ENCODE results near the gene HOXA10. TPM values are rescaled to one million over a fixed set of nuclear protein-coding genes. Genes with fewer than 3 reads are reported as not detected.

Gene HOXA10
- total RNA-seq, 1 experiment from 2014 or later, result 22.1 TPM

DNA sequence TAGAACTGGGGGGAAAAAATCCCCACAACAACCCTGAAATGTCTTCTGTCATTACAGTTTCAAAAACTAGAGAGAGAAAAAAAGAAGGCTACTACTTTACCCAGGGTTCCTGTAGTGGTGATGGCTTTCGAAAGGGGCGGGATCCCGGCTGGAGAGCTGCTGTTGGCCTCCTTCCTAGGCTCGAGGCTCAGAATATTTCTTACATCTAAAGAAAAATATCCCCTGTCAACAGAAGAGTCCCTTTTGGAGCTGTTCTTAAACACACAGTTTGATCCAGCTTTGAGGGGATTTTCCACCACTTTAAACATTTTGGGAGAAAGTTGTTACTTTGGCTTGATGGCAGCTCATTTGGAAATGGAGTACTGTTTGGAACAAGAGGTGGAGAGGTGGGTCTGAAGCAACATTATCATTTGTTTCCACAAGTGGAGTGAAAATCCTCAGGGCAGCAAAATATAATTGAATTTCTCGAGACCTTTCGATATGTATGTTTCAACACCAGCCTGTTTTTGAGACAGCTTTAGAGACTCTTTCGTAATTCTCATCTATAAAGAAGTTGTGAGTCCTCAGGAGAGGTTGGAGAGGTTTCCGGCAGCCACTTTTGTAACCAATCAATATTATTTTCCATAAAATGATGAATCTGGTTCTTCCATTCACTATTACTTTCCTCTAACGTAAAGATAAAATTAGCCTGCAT is 20.7 kb upstream of the HOXA10 start:
- no peak for DNase-seq (ENCODE audit: low read depth)
- in situ Hi-C loops (cut with HindIII; ENCODE audit: low pct_unique_long_range_greater_than_20kb, low sequenced_read_pairs), result no loop called here

DNA sequence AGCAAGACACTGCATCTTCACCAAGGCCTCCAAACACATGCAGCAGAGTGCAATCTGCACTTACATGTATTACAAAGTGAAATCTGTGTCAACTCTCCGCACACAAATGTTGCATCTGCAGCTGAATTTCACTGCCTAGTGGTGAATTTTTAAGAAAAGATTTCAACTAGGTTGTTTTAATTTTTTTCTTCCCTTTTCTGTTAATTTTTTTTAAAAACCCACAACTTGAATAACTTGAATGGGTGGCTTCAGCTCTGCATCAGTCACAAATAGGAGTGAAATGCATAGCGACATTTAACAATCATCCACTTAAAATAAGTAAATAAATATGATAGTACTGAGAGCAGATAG is 19.9 kb upstream of the HOXA10 start:
- no peak for DNase-seq (ENCODE audit: low read depth)
- in situ Hi-C loops (cut with HindIII; ENCODE audit: low pct_unique_long_range_greater_than_20kb, low sequenced_read_pairs), result no loop called here

GRCh38 chr7:27193335-27194001 is 19.3 kb upstream of the HOXA10 start:
- no peak for DNase-seq (ENCODE audit: low read depth)
- in situ Hi-C loops (cut with HindIII; ENCODE audit: low pct_unique_long_range_greater_than_20kb, low sequenced_read_pairs), result no loop called here

GRCh38 chr7:27192546-27193334 is 18.6 kb upstream of the HOXA10 start:
- in situ Hi-C loops (cut with HindIII; ENCODE audit: low pct_unique_long_range_greater_than_20kb, low sequenced_read_pairs), result no loop called here
- DNase-seq (ENCODE audit: low read depth), result no peak

GRCh38 chr7:27191833-27192545 is 17.9 kb upstream of the HOXA10 start:
- no peak for DNase-seq (ENCODE audit: low read depth)
- in situ Hi-C loops (cut with HindIII; ENCODE audit: low pct_unique_long_range_greater_than_20kb, low sequenced_read_pairs), result no loop called here

GRCh38 chr7:27191161-27191731 is 17.1 kb upstream of the HOXA10 start:
- DNase-seq (ENCODE audit: low read depth), result no peak
- in situ Hi-C loops (cut with HindIII; ENCODE audit: low pct_unique_long_range_greater_than_20kb, low sequenced_read_pairs), result no loop called here

DNA sequence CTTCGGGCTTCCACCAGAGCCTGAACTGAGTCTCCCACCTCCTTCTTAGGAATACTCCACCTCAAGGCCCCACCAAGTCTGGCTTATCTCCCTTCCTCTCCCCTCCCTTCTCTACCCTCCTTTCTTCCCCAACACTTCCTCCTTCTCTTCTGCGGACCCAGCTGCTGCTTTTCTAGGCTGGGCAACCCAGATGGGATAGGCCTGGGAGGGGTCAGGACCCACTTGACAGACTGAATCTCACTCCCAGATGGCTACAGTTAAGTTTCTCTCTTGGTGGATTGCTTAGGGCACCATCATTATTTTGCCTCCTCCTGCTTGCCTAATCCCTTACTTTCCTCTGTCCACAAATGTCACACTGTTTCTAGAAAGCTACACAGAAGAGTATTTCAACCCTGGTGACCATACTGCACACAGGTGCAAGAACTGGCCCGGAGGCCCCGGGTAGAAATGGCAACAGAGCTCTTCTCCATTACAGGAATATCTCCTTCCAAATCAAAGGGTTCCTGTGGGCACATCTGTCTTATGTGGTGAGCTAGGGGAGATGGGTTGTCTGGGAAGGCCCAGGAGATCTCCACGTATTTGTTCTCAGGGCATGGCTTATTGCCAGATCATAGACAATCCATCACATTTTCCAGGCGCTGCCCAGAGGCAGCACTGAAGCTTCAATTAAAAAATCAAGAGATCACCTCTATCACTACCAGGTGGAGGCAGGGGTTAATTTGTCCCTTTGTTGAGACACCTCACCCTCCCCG is 16.1 kb upstream of the HOXA10 start:
- in situ Hi-C loops (cut with HindIII; ENCODE audit: low pct_unique_long_range_greater_than_20kb, low sequenced_read_pairs), result no loop called here
- DNase-seq (ENCODE audit: low read depth), result no peak

- in situ Hi-C loops (cut with HindIII; ENCODE audit: low pct_unique_long_range_greater_than_20kb, low sequenced_read_pairs), result no loop called here
- DNase-seq (ENCODE audit: low read depth), result no peak
Observed at GRCh38 chr7:27189295-27189996, 15.3 kb upstream of the HOXA10 start.

GRCh38 chr7:27188386-27189294 is 14.5 kb upstream of the HOXA10 start:
- in situ Hi-C loops (cut with HindIII; ENCODE audit: low pct_unique_long_range_greater_than_20kb, low sequenced_read_pairs), result no loop called here

GRCh38 chr7:27187475-27188385 is 13.6 kb upstream of the HOXA10 start:
- in situ Hi-C loops (cut with HindIII; ENCODE audit: low pct_unique_long_range_greater_than_20kb, low sequenced_read_pairs), result no loop called here
- no peak for DNase-seq (ENCODE audit: low read depth)

More at GRCh38 chr7:27188386-27189294, 14.5 kb upstream of the HOXA10 start:
- no peak for DNase-seq (ENCODE audit: low read depth)

DNA sequence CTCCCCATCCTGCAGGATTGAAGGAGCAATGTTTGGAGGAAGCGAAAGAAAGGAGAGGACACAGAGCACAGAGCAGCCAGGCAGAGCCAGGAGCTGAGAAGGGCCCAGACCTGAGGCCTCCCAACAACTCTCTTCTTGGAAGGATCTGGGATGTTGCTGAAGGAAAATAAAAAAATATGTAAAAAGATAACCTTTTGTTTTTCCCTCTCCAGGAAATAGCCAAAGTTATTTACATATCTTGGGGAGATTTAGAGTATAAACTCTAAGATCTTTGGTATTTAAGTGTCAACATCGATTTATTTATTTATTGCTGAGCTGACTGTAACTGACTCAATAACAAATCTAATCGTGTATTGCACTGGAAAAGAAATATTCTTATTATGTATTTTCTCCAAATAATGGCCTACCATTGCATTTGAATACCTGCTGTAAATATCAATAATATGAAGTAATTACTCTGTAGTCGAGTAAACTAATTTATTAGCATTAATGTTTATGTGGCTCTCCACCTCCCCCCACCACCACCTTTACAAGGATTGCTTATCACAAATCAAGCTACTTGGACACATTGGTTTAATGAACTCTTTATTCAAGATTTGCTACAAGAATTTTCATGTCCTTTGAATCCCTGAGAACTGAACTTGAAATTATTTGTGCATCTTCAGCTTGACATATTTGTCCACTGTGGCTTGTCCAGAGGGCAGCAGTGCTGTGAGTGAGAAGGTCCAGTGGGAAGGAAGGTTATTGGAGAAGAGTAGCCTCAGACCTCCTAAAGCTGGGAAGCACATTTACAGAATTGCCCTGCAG is 12.8 kb upstream of the HOXA10 start:
- in situ Hi-C loops (cut with HindIII; ENCODE audit: low pct_unique_long_range_greater_than_20kb, low sequenced_read_pairs), result no loop called here
- no peak for DNase-seq (ENCODE audit: low read depth)

DNA sequence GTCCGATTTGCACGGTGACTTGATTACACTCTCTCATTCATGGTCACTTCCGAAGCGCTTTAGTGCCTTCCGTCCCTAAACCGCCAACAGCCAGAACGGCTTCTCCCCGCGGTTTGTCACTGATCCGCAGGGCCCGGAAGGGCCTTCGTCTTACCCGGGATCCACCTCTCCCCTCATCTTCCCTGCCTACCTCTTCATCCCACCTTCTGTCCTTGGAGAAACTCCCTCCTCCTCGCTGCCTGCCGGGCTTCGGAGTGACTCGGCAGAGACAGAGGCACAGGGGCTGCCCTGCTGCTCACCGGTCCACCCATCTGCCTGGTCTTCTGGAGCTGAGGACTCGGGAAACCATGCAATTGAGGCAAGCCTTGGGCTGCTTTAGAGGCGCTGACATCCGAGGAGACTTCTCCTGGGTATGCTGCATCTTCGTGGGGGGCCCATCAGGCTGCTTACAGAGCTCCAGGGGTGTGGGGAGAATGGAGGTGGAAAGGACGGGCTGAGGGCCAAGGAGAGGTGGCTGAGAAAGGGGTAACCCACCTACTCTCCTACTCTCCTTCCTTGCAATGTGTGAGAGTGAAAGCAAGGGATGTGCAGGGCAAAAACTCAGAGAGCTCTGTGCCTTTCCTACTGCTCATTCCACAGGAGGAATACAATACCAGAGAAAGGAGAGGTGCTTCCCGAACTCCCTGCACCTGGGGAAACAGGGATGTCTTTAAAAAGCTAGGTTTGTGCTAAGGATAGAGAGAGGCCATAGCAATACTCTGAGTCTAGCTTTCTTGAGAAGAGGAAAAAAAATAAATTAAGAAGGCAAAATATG is 11.9 kb upstream of the HOXA10 start:
- no peak for DNase-seq (ENCODE audit: low read depth)
- in situ Hi-C loops (cut with HindIII; ENCODE audit: low pct_unique_long_range_greater_than_20kb, low sequenced_read_pairs), result no loop called here

DNA sequence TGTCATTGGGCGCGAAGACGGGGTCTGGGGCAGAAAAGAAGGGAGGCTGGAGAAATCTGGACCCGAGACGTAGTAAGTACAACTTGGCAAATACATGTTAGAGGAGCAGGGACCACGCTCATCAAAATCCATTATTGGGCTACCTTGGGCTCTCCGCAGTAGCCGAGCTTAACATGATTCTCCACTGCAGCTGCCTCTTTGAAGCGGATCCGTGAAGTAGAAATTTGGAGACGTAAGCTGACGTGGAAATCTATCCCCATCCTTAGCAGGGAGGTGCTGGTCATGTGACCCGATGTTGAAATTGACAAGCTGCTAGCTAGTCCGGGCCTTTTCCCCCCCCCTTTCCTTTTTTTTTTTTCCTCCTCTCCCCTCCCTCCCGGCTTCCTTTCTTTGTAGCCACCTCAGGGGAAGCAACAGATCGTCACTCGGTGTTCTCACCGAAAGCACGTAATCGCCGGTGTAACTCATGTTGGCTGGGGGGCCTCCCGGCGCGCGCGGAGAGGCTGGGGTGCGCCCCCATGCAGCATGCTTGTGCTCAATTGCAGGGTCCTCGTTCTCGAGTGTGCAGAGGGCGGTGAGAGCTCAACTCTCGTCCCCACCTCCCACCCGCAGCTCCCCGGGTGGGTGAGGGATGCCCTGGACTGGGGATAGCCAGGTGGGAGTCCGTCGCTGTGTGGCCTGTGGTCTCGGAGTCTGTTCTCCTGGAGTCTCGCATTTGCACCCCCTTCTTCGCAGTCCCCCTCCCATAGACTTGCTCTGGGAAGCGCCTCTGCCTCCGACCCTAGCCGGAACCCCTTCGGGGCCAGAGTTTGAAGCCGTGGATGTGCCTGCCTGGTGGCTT is 11.1 kb upstream of the HOXA10 start, which contains the start of gene HOXA11:
HOXA11 (minus strand) TSS at position 220 of the 841 bp plus-strand sequence; CDS start at position 132, 88 bp downstream.
- in situ Hi-C loops (cut with HindIII; ENCODE audit: low pct_unique_long_range_greater_than_20kb, low sequenced_read_pairs), result no loop called here
- DNase-seq (ENCODE audit: low read depth), result no peak
